Esophagus squamous epithelium (tissue), 5 donors: ENCODE measurements around the gene THRA. TPM values are rescaled to one million over a fixed set of nuclear protein-coding genes. Genes with fewer than 3 reads are reported as not detected.

Source experiments
- DNase-seq: peaks from one replicate; lab custom pipeline; 2025; lab: John Stamatoyannopoulos, UW
- H3K27ac ChIP-seq, 4 donors: fragments of 200-600 bp; sonication (generic); one replicate each; pipeline ENCODE4 v1.5.1; 2016 to 2019; ENCODE audit warnings: mild to moderate bottlenecking in 1 of 4
- H3K27me3 ChIP-seq, 4 donors: fragments of 200-600 bp; sonication (generic); 1 replicate in 3 of 4; 2 replicates in 1 of 4; pipeline versions ENCODE4 v1.5.1 to v1.6.0; 2017 to 2021; ENCODE audit warnings: antibody characterized with exemption in 1 of 4
- H3K36me3 ChIP-seq, 3 donors: fragments of 200-600 bp; sonication (generic); one replicate each; pipeline ENCODE4 v1.5.1; 2016 to 2019
- H3K4me1 ChIP-seq, 3 donors: fragments of 200-600 bp; sonication (generic); one replicate each; pipeline ENCODE4 v1.5.1; 2017 to 2019
- H3K4me3 ChIP-seq, 4 donors: fragments of 200-600 bp; sonication (generic); 1 replicate in 3 of 4; 2 replicates in 1 of 4; pipeline ENCODE4 v1.5.1; 2016 to 2019; ENCODE audit warnings: mild to moderate bottlenecking in 2 of 4, moderate library complexity in 1 of 4
- H3K9me3 ChIP-seq, 3 donors: fragments of 200-600 bp; sonication (generic); one replicate each; pipeline ENCODE4 v1.5.1; 2016 to 2019
- CTCF ChIP-seq, 6 experiments: fragments of 450-650 bp in 4 of 6; fragments of 200-600 bp in 2 of 6; sonication (generic) in 2 of 6; IDR thresholded peaks; one replicate each; pipeline ENCODE4 v1.5.1; 2016 to 2019; ENCODE audit warnings: antibody characterized with exemption in 6 of 6, mild to moderate bottlenecking in 4 of 6, moderate library complexity in 4 of 6
- POLR2A ChIP-seq, 4 donors: fragments of 450-650 bp; IDR thresholded peaks; one replicate each; pipeline ENCODE4 v1.6.1; 2017; ENCODE audit warnings: antibody characterized with exemption in 4 of 4, mild to moderate bottlenecking in 4 of 4, moderate library complexity in 3 of 4
- WGBS, 2 donors: methylation state at CpG; one replicate each; pipeline ENCODE4 v1.1.5; 2018; 5-methylcytosine and 5-hydroxymethylcytosine counted together
- intact Hi-C: fragments of 100-400 bp; cut with DNase I; formaldehyde crosslinking; loops from one replicate; pipeline ENCODE4 v1.15.0; 2022
- total RNA-seq, 4 donors: library from RNA; depleted of rRNA; stranded (reverse); fragments of >200 nt; gene quantifications; one replicate each; pipeline ENCODE4 v1.1.0, GENCODE V29; 2016
- donor health status: DM: yes; HTN: yes; CAD: no.

The THRA gene
- total RNA-seq, 4 donors from 2014 or later = 4.2 to 27.1 (median 13.4) TPM

DNA sequence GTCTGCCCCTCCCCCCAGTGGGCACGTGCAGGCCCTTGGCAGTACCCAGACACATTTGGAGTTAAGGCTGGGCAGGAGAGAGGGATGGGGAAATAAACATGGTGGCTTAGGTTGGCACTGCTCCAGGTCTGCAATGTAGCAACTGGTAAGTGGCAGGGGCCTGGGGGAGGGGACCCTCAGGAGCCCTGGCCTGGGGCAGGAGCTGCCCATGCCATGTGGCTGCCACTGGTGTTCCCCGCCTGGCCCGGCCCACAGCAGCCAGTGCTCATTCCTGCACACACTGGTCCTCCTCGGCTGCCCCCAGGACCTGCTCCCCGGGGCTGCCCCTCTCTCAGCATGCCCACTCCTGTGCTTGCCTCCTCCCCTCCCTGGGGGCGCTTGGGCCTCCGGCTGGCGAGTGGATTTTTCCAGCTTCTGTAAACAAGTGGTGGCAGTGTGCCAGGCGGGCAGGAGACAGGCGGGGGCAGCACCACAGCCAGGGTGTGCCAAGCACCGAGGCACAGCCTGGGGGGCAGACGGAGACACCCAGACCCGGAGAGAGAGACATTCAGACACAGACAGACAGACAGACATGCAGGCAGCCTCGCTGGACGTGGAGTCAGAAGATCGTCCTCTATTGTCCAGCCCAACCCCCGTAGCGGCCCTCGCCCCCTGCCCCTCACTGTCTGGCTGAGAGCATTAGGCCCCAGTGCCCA lies 9.4 kb downstream of the THRA start:
- peak in 1 of 4 donors; percentile 14 for TF ChIP-seq POLR2A (IDR thresholded peaks at IDR 0.05)
- no peak for TF ChIP-seq CTCF (IDR thresholded peaks at IDR 0.05)
- Histone ChIP-seq H3K4me1 (peaks cover 80 to 100% (median 81%) of the 10 kb centered on the region in 3 donors), H3K27me3 (no peaks in the 10 kb centered on the region), H3K9me3 (no peaks in the 10 kb centered on the region), H3K27ac (peak overlapping the region; percentile 80 to 93 (median 90)), H3K4me3 (peak overlapping the region in 3 of 4 donors; percentile 11 to 46 (median 34)), H3K36me3 (peaks cover 0 to 26% (median 0%) of the 10 kb centered on the region in 3 donors)
- WGBS, 2 donors = 9 to 12% methylated on average over 3 to 9 of the region's 19 CpGs
- no peak for DNase-seq
- intact Hi-C loops = no loop called here

GRCh38 chr17:40072735-40073346 lies 10.1 kb downstream of the THRA start:
- intact Hi-C loops = no loop called here
- no peak for DNase-seq
- TF ChIP-seq CTCF (IDR thresholded peaks at IDR 0.05) (no peak), POLR2A (IDR thresholded peaks at IDR 0.05) (no peak)
- Histone ChIP-seq H3K36me3 (peaks cover 0 to 32% (median 0%) of the 10 kb centered on the region in 3 donors), H3K9me3 (no peaks in the 10 kb centered on the region), H3K4me1 (peaks cover 78 to 99% (median 80%) of the 10 kb centered on the region in 3 donors), H3K27me3 (no peaks in the 10 kb centered on the region), H3K4me3 (peak overlapping the region in 3 of 4 donors; percentile 11 to 46 (median 34)), H3K27ac (peak overlapping the region; percentile 80 to 93 (median 90))
- WGBS, 2 donors = 24 to 36% methylated on average over 2 to 3 of the region's 8 CpGs

- Histone ChIP-seq H3K4me1 (peaks cover 72 to 95% (median 74%) of the 10 kb centered on the region in 3 donors), H3K4me3 (no peak overlapping the region), H3K27ac (peak overlapping the region; percentile 80 to 93 (median 90)), H3K27me3 (no peaks in the 10 kb centered on the region), H3K9me3 (no peaks in the 10 kb centered on the region), H3K36me3 (peaks cover 0 to 38% (median 0%) of the 10 kb centered on the region in 3 donors)
- 73 to 75% methylated on average over 7 of the region's 7 CpGs for WGBS, 2 donors
- no peak for DNase-seq
- TF ChIP-seq POLR2A (IDR thresholded peaks at IDR 0.05) (no peak), CTCF (IDR thresholded peaks at IDR 0.05) (no peak)
- intact Hi-C loops = no loop called here
Observed at GRCh38 chr17:40073454-40074174, 10.8 kb downstream of the THRA start.

DNA sequence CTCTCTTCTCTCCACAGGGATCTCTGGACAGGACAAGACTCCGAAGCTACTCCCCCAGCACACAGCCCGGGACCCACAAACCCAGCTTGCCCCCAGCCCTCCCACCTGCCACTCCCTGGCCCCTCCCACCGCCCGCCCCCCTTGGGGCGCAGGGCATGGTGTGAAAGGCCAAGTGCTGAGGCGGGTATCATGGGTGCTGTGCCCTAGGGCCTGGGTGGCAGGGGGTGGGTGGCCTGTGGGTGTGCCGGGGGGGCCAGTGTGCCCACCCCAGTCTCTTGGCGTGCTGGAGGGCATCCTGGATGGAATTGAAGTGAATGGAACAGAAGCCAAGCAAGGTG lies 11.4 kb downstream of the THRA start:
- Histone ChIP-seq H3K27ac (peak overlapping the region; percentile 80 to 93 (median 90)), H3K4me1 (peaks cover 66 to 90% (median 69%) of the 10 kb centered on the region in 3 donors), H3K9me3 (no peaks in the 10 kb centered on the region), H3K36me3 (peaks cover 0 to 43% (median 5%) of the 10 kb centered on the region in 3 donors), H3K27me3 (no peaks in the 10 kb centered on the region), H3K4me3 (no peak overlapping the region)
- intact Hi-C loops = no loop called here
- no peak for DNase-seq
- no peak for TF ChIP-seq POLR2A (IDR thresholded peaks at IDR 0.05)
- no peak for TF ChIP-seq CTCF (IDR thresholded peaks at IDR 0.05)
- 59 to 77% methylated on average over 2 to 4 of the region's 8 CpGs for WGBS, 2 donors

DNA sequence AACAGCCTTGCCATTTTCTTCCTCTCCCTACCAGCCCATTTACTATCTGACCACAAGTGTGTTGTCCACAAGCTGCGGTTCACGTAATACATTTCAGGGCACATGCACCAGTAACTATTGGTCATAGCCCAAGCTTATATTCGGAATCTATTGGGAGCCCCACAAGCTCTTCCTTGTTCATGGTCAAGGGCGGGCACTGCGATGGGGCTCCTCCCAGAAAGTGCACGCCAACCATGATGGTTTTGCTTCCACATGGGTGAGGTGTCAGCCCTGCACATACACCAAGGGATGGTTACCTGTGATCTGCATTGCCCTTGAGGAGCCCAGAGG lies 12.1 kb downstream of the THRA start:
- Histone ChIP-seq H3K27me3 (no peaks in the 10 kb centered on the region), H3K36me3 (peaks cover 0 to 49% (median 7%) of the 10 kb centered on the region in 3 donors), H3K27ac (peak overlapping the region; percentile 62 to 93 (median 90)), H3K4me1 (peaks cover 59 to 83% (median 63%) of the 10 kb centered on the region in 3 donors), H3K9me3 (no peaks in the 10 kb centered on the region), H3K4me3 (no peak overlapping the region)
- intact Hi-C loops = no loop called here
- WGBS, 2 donors = 45 to 63% methylated on average over 5 of the region's 6 CpGs
- DNase-seq = no peak
- TF ChIP-seq CTCF (IDR thresholded peaks at IDR 0.05) = no peak
- TF ChIP-seq POLR2A (IDR thresholded peaks at IDR 0.05) = no peak
